DOHH2 (cell line): ENCODE data around the gene PTPRN2.

Experiments
- H3F3A ChIP-seq: fragments of 200-600 bp; sonication (generic), shearing (Covaris generic); 2 replicates; pipeline ENCODE4 v1.6.0; 2016; ENCODE audit warnings: antibody characterized with exemption, mild to moderate bottlenecking; ENCODE audit not compliant: control insufficient read depth, insufficient read depth
- H3K27ac ChIP-seq: fragments of 200-600 bp; sonication (generic); 2 replicates; pipeline ENCODE4 v1.5.1; 2014; ENCODE audit warnings: low read depth, mild to moderate bottlenecking, low read length, moderate library complexity
- H3K27me3 ChIP-seq: fragments of 200-600 bp; sonication (generic); 2 replicates; pipeline ENCODE4 v1.6.1; 2014; ENCODE audit warnings: mild to moderate bottlenecking, low read length, mixed read lengths; ENCODE audit not compliant: control insufficient read depth
- H3K36me3 ChIP-seq: fragments of 200-600 bp; sonication (generic); 2 replicates; pipeline ENCODE4 v1.6.1; 2014; ENCODE audit warnings: mild to moderate bottlenecking, low read length, moderate library complexity, mixed read lengths; ENCODE audit not compliant: control insufficient read depth
- H3K4me1 ChIP-seq: fragments of 200-600 bp; sonication (generic); 2 replicates; pipeline ENCODE4 v1.6.1; 2014; ENCODE audit warnings: mild to moderate bottlenecking, low read length, mixed read lengths; ENCODE audit not compliant: control insufficient read depth
- H3K4me2 ChIP-seq: fragments of 200-600 bp; sonication (generic); 2 replicates; pipeline ENCODE4 v1.6.0; 2014; ENCODE audit warnings: mild to moderate bottlenecking, low read length, moderate library complexity
- H3K4me3 ChIP-seq: fragments of 200-600 bp; sonication (generic); 2 replicates; pipeline ENCODE4 v1.5.1; 2014; ENCODE audit warnings: mild to moderate bottlenecking, low read length, mixed read lengths
- H3K79me2 ChIP-seq: fragments of 200-600 bp; sonication (generic); 2 replicates; pipeline ENCODE4 v1.6.1; 2014; ENCODE audit warnings: mild to moderate bottlenecking, low read length, mixed read lengths; ENCODE audit not compliant: control insufficient read depth
- H3K9me2 ChIP-seq: fragments of 200-600 bp; sonication (generic); replicated peaks from 2 replicates; pipeline ENCODE4 v1.6.1; 2014; ENCODE audit warnings: mild to moderate bottlenecking, low read length, mixed read lengths; ENCODE audit not compliant: control insufficient read depth
- H3K9me3 ChIP-seq: fragments of 200-600 bp; sonication (generic); 2 replicates; pipeline ENCODE4 v1.6.1; 2014; ENCODE audit warnings: antibody characterized with exemption, low read length, mixed read lengths; ENCODE audit not compliant: control insufficient read depth, insufficient read depth
- H4K20me1 ChIP-seq: fragments of 200-600 bp; sonication (generic); 2 replicates; pipeline ENCODE4 v1.6.0; 2014; ENCODE audit warnings: low read depth, mild to moderate bottlenecking, antibody characterized with exemption, low read length, moderate library complexity; ENCODE audit not compliant: control insufficient read depth, insufficient read depth
- EZH2phosphoT487 ChIP-seq: fragments of 200-600 bp; sonication (generic); IDR thresholded peaks from 2 replicates; pipeline ENCODE4 v1.6.1; 2017; ENCODE audit warnings: borderline replicate concordance, mild to moderate bottlenecking, antibody characterized with exemption, low read length, moderate library complexity, mixed read lengths
- TF ChIP-seq, protein P1 (sequence below): fragments of 200-600 bp; sonication (generic); IDR thresholded peaks from one replicate; pipeline ENCODE4 v1.5.1; 2014; ENCODE audit warnings: antibody characterized with exemption, mild to moderate bottlenecking, low read depth, low read length; ENCODE audit not compliant: poor library complexity, severe bottlenecking

PTPRN2 gene

DNA sequence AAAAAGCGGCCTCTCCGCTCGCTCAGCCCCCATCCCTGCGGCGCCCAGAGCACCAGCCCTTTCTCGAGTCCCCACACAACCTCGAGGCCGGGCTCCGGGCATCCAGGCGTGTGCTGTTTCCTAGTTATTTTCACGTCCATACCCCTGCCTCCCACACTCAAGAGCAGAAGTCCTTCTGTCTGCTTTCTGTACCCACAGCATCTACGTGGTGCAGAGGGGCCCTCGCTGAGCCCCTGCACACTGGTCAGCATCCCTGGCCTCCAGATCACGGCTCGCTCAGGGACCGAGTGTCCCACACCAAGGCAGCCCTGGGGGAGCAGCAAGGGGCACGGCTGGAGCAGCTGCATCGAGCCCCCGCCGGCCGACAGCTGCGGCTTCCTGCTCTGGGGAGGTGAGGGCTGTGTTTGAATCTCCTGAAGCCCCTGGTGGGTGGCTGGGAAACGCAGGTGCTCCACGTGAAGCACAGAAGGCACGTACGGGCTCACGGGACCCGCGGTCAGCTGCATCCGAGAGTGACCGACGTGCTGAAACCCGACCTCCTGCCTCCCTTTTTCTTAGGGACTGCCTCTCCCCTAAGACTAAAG, 917.8 kb downstream of the PTPRN2 start:
- H3K4me2 ChIP-seq = peak overlapping the region; percentile 10; the same call in 1 of the 2 replicates
- peaks cover 20% of the 10 kb centered on the region for H3K4me1 ChIP-seq

DNA sequence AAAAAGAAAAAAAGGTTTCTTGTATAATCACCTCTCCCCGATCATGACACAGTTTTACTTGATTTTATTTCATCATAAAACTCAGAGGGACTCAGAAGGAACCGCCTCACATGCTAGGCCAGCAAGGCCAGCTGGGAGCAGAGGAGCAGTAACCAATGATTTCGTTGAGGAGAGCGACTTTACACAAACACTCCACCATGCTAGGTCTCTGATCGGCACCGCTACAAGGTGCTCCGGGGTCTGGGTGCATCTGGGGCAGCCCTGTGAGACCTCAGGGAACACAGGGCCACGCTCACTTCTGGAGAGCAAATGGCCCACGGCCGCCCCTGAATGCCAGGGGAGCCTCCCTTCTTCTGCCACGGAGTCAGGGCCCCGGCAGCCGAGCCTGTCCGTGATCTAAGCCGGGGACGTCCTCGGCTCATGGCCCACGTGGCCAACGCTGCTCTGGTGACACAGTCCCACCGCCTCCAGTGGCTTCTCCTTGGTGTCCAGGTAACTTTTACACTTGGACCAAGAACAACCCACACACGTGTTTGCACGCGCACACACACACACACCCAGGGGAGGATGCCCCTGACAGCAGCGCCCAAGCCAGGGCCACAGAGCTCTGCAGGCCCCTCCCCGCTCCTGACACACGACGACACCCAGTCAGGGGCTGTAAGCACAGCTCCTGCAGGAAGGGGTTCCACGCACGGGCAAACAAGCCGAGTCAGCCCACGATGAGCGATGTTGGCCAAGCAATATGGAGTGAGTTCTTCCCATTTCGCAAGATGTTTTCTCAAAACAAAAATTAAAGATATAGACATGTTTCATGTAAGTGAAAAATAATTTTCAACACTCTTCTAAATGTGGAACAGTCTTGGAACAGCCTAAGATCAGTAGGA, 918.5 kb downstream of the PTPRN2 start:
- Histone ChIP-seq H3K9me3 (no peaks in the 10 kb centered on the region), H3K36me3 (no peaks in the 10 kb centered on the region), H3K4me3 (no peak overlapping the region), H3K4me1 (peaks cover 20% of the 10 kb centered on the region), H3K4me2 (peak overlapping the region; percentile 10; the same call in 1 of the 2 replicates), H3F3A (no peaks in the 10 kb centered on the region), H3K27me3 (no peaks in the 10 kb centered on the region), H4K20me1 (no peaks in the 10 kb centered on the region), H3K9me2 (no peaks in the 10 kb centered on the region), H3K27ac (no peak overlapping the region), H3K79me2 (no peaks in the 10 kb centered on the region)
- TF ChIP-seq, protein P1, sequence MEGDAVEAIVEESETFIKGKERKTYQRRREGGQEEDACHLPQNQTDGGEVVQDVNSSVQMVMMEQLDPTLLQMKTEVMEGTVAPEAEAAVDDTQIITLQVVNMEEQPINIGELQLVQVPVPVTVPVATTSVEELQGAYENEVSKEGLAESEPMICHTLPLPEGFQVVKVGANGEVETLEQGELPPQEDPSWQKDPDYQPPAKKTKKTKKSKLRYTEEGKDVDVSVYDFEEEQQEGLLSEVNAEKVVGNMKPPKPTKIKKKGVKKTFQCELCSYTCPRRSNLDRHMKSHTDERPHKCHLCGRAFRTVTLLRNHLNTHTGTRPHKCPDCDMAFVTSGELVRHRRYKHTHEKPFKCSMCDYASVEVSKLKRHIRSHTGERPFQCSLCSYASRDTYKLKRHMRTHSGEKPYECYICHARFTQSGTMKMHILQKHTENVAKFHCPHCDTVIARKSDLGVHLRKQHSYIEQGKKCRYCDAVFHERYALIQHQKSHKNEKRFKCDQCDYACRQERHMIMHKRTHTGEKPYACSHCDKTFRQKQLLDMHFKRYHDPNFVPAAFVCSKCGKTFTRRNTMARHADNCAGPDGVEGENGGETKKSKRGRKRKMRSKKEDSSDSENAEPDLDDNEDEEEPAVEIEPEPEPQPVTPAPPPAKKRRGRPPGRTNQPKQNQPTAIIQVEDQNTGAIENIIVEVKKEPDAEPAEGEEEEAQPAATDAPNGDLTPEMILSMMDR = no peak

More for the DNA sequence above, 917.8 kb downstream of the PTPRN2 start:
- no peak overlapping the region for H3K4me3 ChIP-seq
- H3K9me3 ChIP-seq = no peaks in the 10 kb centered on the region
- H3K27me3 ChIP-seq = no peaks in the 10 kb centered on the region
- no peaks in the 10 kb centered on the region for H4K20me1 ChIP-seq
- H3K36me3 ChIP-seq = no peaks in the 10 kb centered on the region
- H3K9me2 ChIP-seq = no peaks in the 10 kb centered on the region
- no peaks in the 10 kb centered on the region for H3F3A ChIP-seq
- no peak overlapping the region for H3K27ac ChIP-seq
- no peaks in the 10 kb centered on the region for H3K79me2 ChIP-seq
- no peak for TF ChIP-seq EZH2phosphoT487
- TF ChIP-seq, protein P1 = no peak

- H3K4me2 ChIP-seq = 0 out of 2 replicates have a peak overlapping the region, but pooled peaks have one; percentile 5
- TF ChIP-seq, protein P1 = no peak
- no peak for TF ChIP-seq EZH2phosphoT487
- H4K20me1 ChIP-seq = no peaks in the 10 kb centered on the region
- H3K79me2 ChIP-seq = no peaks in the 10 kb centered on the region
- H3K36me3 ChIP-seq = no peaks in the 10 kb centered on the region
- H3K27me3 ChIP-seq = no peaks in the 10 kb centered on the region
- peaks cover 20% of the 10 kb centered on the region for H3K4me1 ChIP-seq
- no peaks in the 10 kb centered on the region for H3K9me3 ChIP-seq
- H3K9me2 ChIP-seq = no peaks in the 10 kb centered on the region
- no peak overlapping the region for H3K4me3 ChIP-seq
- no peaks in the 10 kb centered on the region for H3F3A ChIP-seq
- no peak overlapping the region for H3K27ac ChIP-seq
Observed at GRCh38 chr7:157668221-157668883, 919.3 kb downstream of the PTPRN2 start.
